ENCODE measurements around the gene GGTLC2. TPM values are rescaled to one million over a fixed set of nuclear protein-coding genes. Genes with fewer than 3 reads are reported as not detected.
"Not testable (repeated sequence)": the region's sequence is repeated elsewhere in the genome, so short reads cannot be mapped to it uniquely, and the experiment has no call there.

GGTLC2 gene
- polyA plus RNA-seq, 4 donors = 0.04 TPM; not detected in 3

DNA sequence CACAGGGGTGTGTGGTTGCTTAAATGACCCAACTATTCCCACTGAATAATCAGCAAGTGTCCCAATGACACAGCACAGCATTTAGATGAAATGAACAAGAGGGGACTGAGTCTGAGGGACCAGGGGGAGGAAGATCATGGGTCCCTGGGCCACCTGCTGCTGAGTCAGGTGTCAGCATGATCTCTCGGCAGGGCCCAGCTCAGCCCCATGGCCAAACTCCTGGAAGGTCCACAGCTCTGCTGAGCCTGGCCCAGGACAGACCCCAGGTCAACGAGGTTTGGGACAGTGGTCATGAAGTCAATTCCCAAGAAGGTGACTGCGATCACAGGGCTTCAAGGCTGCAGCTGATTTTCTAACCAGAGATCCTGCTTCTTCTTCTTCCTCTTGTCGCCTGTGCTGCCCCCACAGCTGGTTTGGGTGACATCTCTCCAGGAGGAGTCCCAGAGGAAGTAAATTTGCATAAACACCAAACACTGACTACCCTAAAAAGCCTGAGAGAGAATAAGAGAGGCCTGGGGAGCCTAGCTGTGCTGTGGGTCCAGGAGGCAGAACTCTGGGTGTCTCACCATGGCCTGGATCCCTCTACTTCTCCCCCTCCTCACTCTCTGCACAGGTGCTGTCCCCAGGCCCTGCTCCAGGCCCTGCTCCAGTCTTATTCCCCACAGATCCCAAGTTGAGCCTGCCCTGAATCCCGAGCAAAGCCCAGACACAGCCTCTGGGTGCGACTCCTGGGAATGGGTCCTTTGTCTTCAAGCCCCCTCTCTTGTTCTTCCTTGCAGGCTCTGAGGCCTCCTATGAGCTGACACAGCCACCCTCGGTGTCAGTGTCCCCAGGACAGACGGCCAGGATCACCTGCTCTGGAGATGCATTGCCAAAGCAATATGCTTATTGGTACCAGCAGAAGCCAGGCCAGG, 42.0 kb downstream of the GGTLC2 start:
- DNase-seq = not testable (repeated sequence)

DNA sequence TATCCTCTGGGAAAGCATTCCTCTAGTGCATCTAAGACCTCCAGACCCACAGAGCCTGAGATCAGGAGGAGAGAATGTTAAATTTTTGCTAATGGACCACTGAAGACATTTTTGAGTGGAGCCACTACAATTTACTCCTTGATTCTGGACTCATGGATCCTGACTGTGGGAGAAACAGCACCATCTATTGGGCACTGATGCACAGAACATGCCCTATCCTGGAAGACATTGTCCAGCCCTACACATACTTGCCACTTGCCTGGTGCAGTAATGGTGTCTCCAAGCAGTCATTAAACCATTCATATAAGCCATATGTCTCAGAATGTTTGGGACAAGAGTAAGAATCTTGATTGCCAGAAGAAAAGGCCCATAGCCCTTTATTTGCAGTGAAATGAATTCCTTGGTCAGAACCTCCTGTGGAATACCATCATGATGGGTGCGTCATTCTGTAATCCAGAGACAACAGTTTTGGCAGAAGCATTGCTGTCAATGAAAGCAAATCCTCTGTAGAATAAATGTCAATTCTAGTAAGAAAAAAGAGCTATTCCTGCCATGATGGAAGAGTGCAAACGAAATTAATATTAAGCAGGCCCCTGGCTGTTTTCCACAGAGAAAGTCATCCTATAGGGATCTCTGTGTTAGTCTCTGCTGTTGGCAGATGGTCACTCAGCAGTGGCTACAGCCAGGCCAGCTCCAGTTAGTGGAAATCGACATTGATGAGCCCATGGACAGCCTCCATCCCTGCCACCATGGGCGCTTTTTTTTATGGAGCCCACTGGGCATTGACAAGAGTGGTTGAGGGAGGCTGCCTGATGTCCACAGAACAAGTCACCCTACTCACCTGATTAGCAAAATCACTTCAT, 43.5 kb downstream of the GGTLC2 start:
- H3K27me3 ChIP-seq (ENCODE audit: control insufficient read depth in 3 of 3, insufficient read depth in 3 of 3, low read length in 3 of 3) = no peaks in the 10 kb centered on the region
- H3K27ac ChIP-seq (ENCODE audit: low read depth in 1 of 3, low read length in 2 of 3) = no peak overlapping the region
- peak; percentile 60 to 67 for DNase-seq
- H3K4me1 ChIP-seq (ENCODE audit: control insufficient read depth in 3 of 3, insufficient read depth in 2 of 3, low read depth in 1 of 3, low read length in 2 of 3) = peaks cover 0 to 22% (median 0%) of the 10 kb centered on the region in 3 donors
- no peaks in the 10 kb centered on the region for H3K36me3 ChIP-seq (ENCODE audit: control insufficient read depth in 3 of 3, insufficient read depth in 2 of 3, low read depth in 1 of 3, low read length in 3 of 3)
- H3K9me3 ChIP-seq (ENCODE audit: control insufficient read depth in 2 of 2, insufficient read depth in 1 of 2, low read depth in 1 of 2, low read length in 1 of 2) = no peaks in the 10 kb centered on the region
- FAIRE-seq = no peak
- H3K4me3 ChIP-seq (ENCODE audit: low read depth in 1 of 3, low read length in 3 of 3) = no peak overlapping the region
- 72 to 82% (median 76%) methylated on average over 4 of the region's 4 CpGs for WGBS, 3 donors

More for the DNA sequence above, 42.0 kb downstream of the GGTLC2 start:
- H3K36me3 ChIP-seq (ENCODE audit: control insufficient read depth in 3 of 3, insufficient read depth in 2 of 3, low read depth in 1 of 3, low read length in 3 of 3); FAIRE-seq; H3K9me3 ChIP-seq (ENCODE audit: control insufficient read depth in 2 of 2, insufficient read depth in 1 of 2, low read depth in 1 of 2, low read length in 1 of 2); H3K27me3 ChIP-seq (ENCODE audit: control insufficient read depth in 3 of 3, insufficient read depth in 3 of 3, low read length in 3 of 3); H3K4me3 ChIP-seq (ENCODE audit: low read depth in 1 of 3, low read length in 3 of 3); H3K27ac ChIP-seq (ENCODE audit: low read depth in 1 of 3, low read length in 2 of 3): not testable (repeated sequence)
- 85 to 91% (median 90%) methylated on average over 8 of the region's 8 CpGs for WGBS, 3 donors
- peaks cover 0 to 24% (median 0%) of the 10 kb centered on the region in 3 donors for H3K4me1 ChIP-seq (ENCODE audit: control insufficient read depth in 3 of 3, insufficient read depth in 2 of 3, low read depth in 1 of 3, low read length in 2 of 3)

DNA sequence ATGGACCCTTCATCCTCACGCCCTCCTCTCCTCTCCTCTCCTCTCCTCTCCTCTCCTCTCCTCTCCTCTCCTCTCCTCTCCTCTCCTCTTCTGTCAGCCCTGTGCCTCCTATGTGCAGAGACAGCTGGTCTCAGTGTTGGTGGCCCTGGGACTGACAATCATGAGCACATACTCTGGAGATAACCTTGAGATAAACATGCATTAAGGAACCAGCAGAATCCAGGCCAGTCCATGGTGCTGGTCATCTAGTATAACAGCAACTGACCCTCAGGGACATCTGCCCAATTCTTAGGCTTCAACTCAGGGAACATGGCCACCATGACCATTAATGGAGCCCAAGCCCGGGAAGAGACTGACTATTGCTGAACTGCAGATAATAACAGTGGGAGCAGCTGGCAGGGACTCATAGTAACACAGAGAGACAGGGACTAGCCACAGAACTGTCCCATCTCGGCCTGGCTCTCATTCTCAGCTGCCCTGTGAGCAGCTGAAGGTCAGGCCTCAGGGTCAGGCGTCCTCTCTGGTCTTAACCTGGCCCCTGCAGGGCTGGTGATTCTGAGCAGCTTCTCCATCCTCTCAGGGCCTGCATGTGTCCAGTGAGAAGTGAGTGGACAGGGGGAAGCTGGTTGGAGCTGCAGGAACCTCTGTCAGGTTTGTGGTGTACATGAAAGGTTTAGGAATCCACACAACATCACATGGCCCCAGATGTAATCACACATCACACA, 45.4 kb downstream of the GGTLC2 start:
- no peaks in the 10 kb centered on the region for H3K9me3 ChIP-seq (ENCODE audit: control insufficient read depth in 2 of 2, insufficient read depth in 1 of 2, low read depth in 1 of 2, low read length in 1 of 2)
- no peaks in the 10 kb centered on the region for H3K36me3 ChIP-seq (ENCODE audit: control insufficient read depth in 3 of 3, insufficient read depth in 2 of 3, low read depth in 1 of 3, low read length in 3 of 3)
- no peak overlapping the region for H3K27ac ChIP-seq (ENCODE audit: low read depth in 1 of 3, low read length in 2 of 3)
- H3K27me3 ChIP-seq (ENCODE audit: control insufficient read depth in 3 of 3, insufficient read depth in 3 of 3, low read length in 3 of 3) = no peaks in the 10 kb centered on the region
- FAIRE-seq (no peak), DNase-seq (no peak)
- WGBS, 3 donors = 74 to 87% (median 81%) methylated on average over 4 of the region's 4 CpGs
- no peak overlapping the region for H3K4me3 ChIP-seq (ENCODE audit: low read depth in 1 of 3, low read length in 3 of 3)
- peaks cover 0 to 20% (median 2%) of the 10 kb centered on the region in 3 donors for H3K4me1 ChIP-seq (ENCODE audit: control insufficient read depth in 3 of 3, insufficient read depth in 2 of 3, low read depth in 1 of 3, low read length in 2 of 3)

DNA sequence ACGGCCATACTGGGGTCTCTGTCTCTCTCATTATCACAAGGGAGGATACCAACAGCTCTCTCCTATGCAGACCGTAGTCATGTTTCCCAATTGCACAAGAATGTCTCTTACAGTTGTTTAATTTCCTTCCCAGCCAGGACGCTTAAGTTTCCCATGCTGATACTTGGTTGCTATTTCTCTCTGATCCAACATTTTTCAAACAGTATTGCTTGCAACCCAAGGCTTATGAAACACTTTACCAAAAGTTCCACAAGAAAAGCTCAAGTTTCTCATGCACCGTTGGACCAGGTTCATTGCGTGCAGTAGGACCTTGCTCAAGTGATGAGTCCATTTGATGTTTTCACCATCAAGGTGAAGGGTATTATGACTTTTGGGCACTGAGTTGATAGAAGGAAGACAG, 46.6 kb downstream of the GGTLC2 start:
- no peaks in the 10 kb centered on the region for H3K27me3 ChIP-seq (ENCODE audit: control insufficient read depth in 3 of 3, insufficient read depth in 3 of 3, low read length in 3 of 3)
- H3K4me3 ChIP-seq (ENCODE audit: low read depth in 1 of 3, low read length in 3 of 3) = no peak overlapping the region
- peaks cover 0 to 12% (median 2%) of the 10 kb centered on the region in 3 donors for H3K4me1 ChIP-seq (ENCODE audit: control insufficient read depth in 3 of 3, insufficient read depth in 2 of 3, low read depth in 1 of 3, low read length in 2 of 3)
- DNase-seq (no peak), FAIRE-seq (no peak)
- H3K27ac ChIP-seq (ENCODE audit: low read depth in 1 of 3, low read length in 2 of 3) = no peak overlapping the region
- H3K36me3 ChIP-seq (ENCODE audit: control insufficient read depth in 3 of 3, insufficient read depth in 2 of 3, low read depth in 1 of 3, low read length in 3 of 3) = no peaks in the 10 kb centered on the region
- 83 to 93% (median 87%) methylated on average over 5 of the region's 5 CpGs for WGBS, 3 donors
- no peaks in the 10 kb centered on the region for H3K9me3 ChIP-seq (ENCODE audit: control insufficient read depth in 2 of 2, insufficient read depth in 1 of 2, low read depth in 1 of 2, low read length in 1 of 2)

DNA sequence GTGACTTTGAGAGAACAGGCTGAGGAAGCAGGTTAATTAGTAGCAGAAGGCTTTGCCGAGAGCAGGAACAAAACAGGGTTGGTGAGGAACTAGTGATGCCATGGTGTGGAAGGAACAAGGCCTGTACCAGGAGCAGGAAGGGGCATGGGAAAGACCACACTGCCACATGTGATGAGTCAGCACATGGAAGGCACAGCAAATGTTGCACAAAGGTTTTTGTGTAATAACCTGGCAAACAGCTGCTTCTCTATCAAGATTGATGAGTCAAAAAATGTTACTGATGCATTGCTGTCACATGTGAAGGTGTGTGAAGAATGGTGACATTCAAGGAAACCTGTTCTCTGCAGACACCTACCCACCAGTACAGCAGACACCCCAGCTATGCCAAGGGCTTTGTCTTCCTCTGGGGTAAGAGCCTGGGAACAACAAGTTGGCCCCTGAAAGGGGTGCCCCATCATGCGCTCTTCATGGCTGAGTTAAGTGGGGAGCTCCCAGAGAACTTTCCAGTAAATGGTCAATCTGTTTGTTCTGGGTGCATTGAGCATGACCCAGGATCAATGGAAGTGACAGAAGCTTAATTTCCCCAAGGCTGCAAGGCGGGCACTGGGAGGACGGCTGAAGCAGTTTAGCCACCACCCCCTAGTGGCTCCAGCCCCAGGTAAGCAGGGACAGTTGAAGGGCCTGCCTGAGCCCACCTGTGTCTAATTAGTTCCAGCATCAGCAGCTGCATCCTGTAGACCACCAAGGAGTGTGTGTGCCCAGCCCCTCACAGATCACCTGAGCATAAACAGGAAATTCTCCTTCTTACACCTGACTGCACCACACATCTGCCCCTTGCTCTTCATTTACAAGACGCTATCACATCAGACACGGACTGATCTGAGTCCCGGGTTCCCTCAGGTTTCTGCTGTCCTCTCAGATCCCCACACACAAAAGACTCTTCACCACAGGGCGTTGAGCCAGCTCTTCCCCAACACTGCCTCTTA, 47.6 kb downstream of the GGTLC2 start:
- Histone ChIP-seq H3K9me3 (ENCODE audit: control insufficient read depth in 2 of 2, insufficient read depth in 1 of 2, low read depth in 1 of 2, low read length in 1 of 2) (no peaks in the 10 kb centered on the region), H3K27ac (ENCODE audit: low read depth in 1 of 3, low read length in 2 of 3) (no peak overlapping the region), H3K4me3 (ENCODE audit: low read depth in 1 of 3, low read length in 3 of 3) (no peak overlapping the region), H3K4me1 (ENCODE audit: control insufficient read depth in 3 of 3, insufficient read depth in 2 of 3, low read depth in 1 of 3, low read length in 2 of 3) (peaks cover 0 to 12% (median 2%) of the 10 kb centered on the region in 3 donors), H3K27me3 (ENCODE audit: control insufficient read depth in 3 of 3, insufficient read depth in 3 of 3, low read length in 3 of 3) (no peaks in the 10 kb centered on the region), H3K36me3 (ENCODE audit: control insufficient read depth in 3 of 3, insufficient read depth in 2 of 3, low read depth in 1 of 3, low read length in 3 of 3) (no peaks in the 10 kb centered on the region)
- WGBS, 3 donors = 60 to 71% (median 66%) methylated on average over 8 of the region's 8 CpGs
- DNase-seq = no peak
- no peak for FAIRE-seq

DNA sequence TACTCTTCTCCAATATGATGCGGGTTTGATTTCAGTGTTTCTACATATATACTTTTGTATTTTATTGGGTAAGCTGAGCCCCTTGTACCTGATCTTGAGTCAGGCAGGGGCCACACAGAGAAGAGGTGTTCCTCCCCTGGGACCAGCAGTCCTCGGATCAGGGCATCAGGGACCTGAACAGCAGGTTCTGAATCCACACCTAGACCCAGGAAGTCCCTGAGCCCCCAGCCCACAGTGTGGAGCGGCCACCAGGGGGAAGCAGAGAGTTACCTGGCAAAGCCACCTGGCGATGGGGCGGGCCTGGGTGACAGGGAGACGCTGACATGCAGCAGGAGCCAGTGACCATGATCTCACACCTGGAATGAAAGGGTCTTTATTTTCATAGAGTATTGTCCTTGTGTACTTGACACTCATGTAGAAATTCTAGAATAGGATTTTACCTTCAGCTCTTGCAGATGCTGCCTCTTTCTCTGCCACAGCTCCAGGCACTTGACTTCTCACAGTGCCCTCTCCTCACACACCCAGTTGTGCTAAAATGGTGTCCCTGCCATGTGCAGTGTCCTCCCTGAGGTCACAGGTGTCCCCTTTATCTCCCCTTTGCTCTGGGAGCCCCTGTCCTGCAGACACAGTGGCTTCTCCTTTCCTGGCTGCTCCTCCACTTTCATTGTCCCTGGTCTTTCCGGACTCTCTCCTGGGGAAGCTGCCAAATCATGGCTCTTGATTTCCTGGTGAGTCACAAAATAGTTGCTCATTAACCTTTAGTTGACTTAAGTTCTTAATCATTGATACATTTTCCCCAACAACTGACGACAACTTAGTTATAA, 48.5 kb downstream of the GGTLC2 start:
- Histone ChIP-seq H3K4me3 (ENCODE audit: low read depth in 1 of 3, low read length in 3 of 3) (no peak overlapping the region), H3K4me1 (ENCODE audit: control insufficient read depth in 3 of 3, insufficient read depth in 2 of 3, low read depth in 1 of 3, low read length in 2 of 3) (peaks cover 0 to 12% (median 2%) of the 10 kb centered on the region in 3 donors), H3K27me3 (ENCODE audit: control insufficient read depth in 3 of 3, insufficient read depth in 3 of 3, low read length in 3 of 3) (no peaks in the 10 kb centered on the region), H3K27ac (ENCODE audit: low read depth in 1 of 3, low read length in 2 of 3) (peak overlapping the region in 2 of 3 donors; percentile 62 to 93), H3K9me3 (ENCODE audit: control insufficient read depth in 2 of 2, insufficient read depth in 1 of 2, low read depth in 1 of 2, low read length in 1 of 2) (no peaks in the 10 kb centered on the region), H3K36me3 (ENCODE audit: control insufficient read depth in 3 of 3, insufficient read depth in 2 of 3, low read depth in 1 of 3, low read length in 3 of 3) (no peaks in the 10 kb centered on the region)
- WGBS, 3 donors = 17 to 35% (median 28%) methylated on average over 8 of the region's 8 CpGs
- DNase-seq = peak; percentile 87 to 93
- no peak for FAIRE-seq

DNA sequence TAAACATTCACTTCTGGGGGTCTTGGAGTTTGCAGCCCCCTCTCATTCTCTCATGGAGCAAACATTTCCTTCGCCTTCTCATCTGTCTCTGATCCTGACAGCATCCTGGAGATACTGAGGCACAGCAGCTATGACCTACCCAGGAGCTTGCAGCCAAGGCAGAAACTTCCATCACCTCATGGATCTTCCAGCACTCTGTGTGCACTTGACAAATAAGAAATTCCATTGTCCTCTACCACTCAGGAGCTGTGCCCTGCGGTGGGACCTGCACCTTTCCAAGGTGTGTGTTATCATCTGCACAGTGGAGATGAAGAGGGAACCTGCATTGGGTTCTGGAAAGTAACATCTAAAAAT, 49.1 kb downstream of the GGTLC2 start:
- H3K4me1 ChIP-seq (ENCODE audit: control insufficient read depth in 3 of 3, insufficient read depth in 2 of 3, low read depth in 1 of 3, low read length in 2 of 3) = peaks cover 0 to 12% (median 2%) of the 10 kb centered on the region in 3 donors
- no peaks in the 10 kb centered on the region for H3K36me3 ChIP-seq (ENCODE audit: control insufficient read depth in 3 of 3, insufficient read depth in 2 of 3, low read depth in 1 of 3, low read length in 3 of 3)
- H3K9me3 ChIP-seq (ENCODE audit: control insufficient read depth in 2 of 2, insufficient read depth in 1 of 2, low read depth in 1 of 2, low read length in 1 of 2) = no peaks in the 10 kb centered on the region
- peak in 1 of 2 donors; percentile 16 for DNase-seq
- peak overlapping the region in 1 of 3 donors; percentile 93 for H3K27ac ChIP-seq (ENCODE audit: low read depth in 1 of 3, low read length in 2 of 3)
- no peak overlapping the region for H3K4me3 ChIP-seq (ENCODE audit: low read depth in 1 of 3, low read length in 3 of 3)
- WGBS, 3 donors = 36 to 57% (median 48%) methylated on average over 2 of the region's 2 CpGs
- H3K27me3 ChIP-seq (ENCODE audit: control insufficient read depth in 3 of 3, insufficient read depth in 3 of 3, low read length in 3 of 3) = no peaks in the 10 kb centered on the region
- FAIRE-seq = no peak

All from small intestine (tissue), 7 donors.